ENCODE measurements around the gene RNLS. TPM values are rescaled to one million over a fixed set of nuclear protein-coding genes. Genes with fewer than 3 reads are reported as not detected.

RNLS gene
- total RNA-seq, 2 donors from 2014 or later: 6.2 to 9.4 TPM

DNA sequence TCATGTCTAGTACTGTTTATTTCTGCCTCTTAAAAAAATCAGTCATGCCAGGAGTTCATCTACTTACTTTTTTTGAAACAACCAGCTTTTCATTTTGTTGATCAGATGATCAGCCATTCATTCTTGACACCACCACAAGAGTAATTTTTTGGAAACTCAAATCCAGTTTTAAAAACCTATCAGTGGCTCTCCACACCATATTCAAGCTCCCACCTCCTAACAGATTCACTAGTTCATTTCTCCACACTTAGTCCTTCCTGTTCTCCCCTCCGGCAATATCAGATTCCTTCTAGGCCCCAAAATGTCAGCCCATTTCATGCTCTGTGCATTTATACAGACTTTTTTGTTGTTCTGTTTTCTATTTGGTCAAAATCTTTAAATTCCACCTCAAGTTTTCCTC lies 341.6 kb downstream of the RNLS start:
- TF ChIP-seq, protein P1, sequence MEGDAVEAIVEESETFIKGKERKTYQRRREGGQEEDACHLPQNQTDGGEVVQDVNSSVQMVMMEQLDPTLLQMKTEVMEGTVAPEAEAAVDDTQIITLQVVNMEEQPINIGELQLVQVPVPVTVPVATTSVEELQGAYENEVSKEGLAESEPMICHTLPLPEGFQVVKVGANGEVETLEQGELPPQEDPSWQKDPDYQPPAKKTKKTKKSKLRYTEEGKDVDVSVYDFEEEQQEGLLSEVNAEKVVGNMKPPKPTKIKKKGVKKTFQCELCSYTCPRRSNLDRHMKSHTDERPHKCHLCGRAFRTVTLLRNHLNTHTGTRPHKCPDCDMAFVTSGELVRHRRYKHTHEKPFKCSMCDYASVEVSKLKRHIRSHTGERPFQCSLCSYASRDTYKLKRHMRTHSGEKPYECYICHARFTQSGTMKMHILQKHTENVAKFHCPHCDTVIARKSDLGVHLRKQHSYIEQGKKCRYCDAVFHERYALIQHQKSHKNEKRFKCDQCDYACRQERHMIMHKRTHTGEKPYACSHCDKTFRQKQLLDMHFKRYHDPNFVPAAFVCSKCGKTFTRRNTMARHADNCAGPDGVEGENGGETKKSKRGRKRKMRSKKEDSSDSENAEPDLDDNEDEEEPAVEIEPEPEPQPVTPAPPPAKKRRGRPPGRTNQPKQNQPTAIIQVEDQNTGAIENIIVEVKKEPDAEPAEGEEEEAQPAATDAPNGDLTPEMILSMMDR (IDR thresholded peaks at IDR 0.05): no peak
- Histone ChIP-seq H3K27ac (no peak overlapping the region), H3K36me3 (no peaks in the 10 kb centered on the region), H3K27me3 (replicated peaks; ENCODE audit: insufficient read depth) (no peaks in the 10 kb centered on the region), H3K4me3 (no peak overlapping the region), H3K9me3 (no peaks in the 10 kb centered on the region), H3K4me1 (ENCODE audit: control insufficient read depth in 1 of 2, low read depth in 2 of 2) (peaks cover 22 to 59% of the 10 kb centered on the region in 2 donors)
- DNase-seq (ENCODE audit: low spot score) (no peak), ATAC-seq (ENCODE audit: insufficient number of reproducible peaks, low FRiP score, low read depth) (no peak)

GRCh38 chr10:88239212-88239611 lies 343.9 kb downstream of the RNLS start:
- ATAC-seq (ENCODE audit: insufficient number of reproducible peaks, low FRiP score, low read depth): no peak

DNA sequence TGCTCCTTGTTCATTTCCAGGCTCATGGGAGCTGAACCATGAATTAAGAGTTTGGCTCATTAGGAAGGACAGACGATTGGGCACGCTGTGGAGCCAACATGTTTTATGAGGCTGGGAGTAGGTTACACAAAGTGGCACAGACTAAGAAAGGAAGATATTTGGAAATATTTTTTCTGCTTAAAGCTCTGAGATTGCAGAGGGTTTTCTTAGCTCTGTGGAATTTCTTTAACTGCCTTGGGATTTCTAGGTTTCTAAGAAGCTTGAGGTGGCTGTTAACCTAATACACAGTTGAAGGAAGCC lies 344.6 kb downstream of the RNLS start:
- TF ChIP-seq, protein P1 (IDR thresholded peaks at IDR 0.05): no peak
- no peak overlapping the region for H3K4me3 ChIP-seq
- H3K27ac ChIP-seq: peak overlapping the region; percentile 31 to 34
- ATAC-seq (ENCODE audit: insufficient number of reproducible peaks, low FRiP score, low read depth): no peak
- no peak for DNase-seq (ENCODE audit: low spot score)
- no peaks in the 10 kb centered on the region for H3K27me3 ChIP-seq (replicated peaks; ENCODE audit: insufficient read depth)
- peaks cover under 1 to 37% of the 10 kb centered on the region in 2 donors for H3K4me1 ChIP-seq (ENCODE audit: control insufficient read depth in 1 of 2, low read depth in 2 of 2)
- H3K9me3 ChIP-seq: no peaks in the 10 kb centered on the region
- no peaks in the 10 kb centered on the region for H3K36me3 ChIP-seq

More at GRCh38 chr10:88239212-88239611, 343.9 kb downstream of the RNLS start:
- no peak for DNase-seq (ENCODE audit: low spot score)
- Histone ChIP-seq H3K4me3 (no peak overlapping the region), H3K4me1 (ENCODE audit: control insufficient read depth in 1 of 2, low read depth in 2 of 2) (peaks cover 7 to 43% of the 10 kb centered on the region in 2 donors), H3K27ac (peak overlapping the region in 1 of 2 donors; percentile 34), H3K27me3 (replicated peaks; ENCODE audit: insufficient read depth) (no peaks in the 10 kb centered on the region), H3K36me3 (no peaks in the 10 kb centered on the region), H3K9me3 (no peaks in the 10 kb centered on the region)
- TF ChIP-seq, protein P1 (IDR thresholded peaks at IDR 0.05): no peak

DNA sequence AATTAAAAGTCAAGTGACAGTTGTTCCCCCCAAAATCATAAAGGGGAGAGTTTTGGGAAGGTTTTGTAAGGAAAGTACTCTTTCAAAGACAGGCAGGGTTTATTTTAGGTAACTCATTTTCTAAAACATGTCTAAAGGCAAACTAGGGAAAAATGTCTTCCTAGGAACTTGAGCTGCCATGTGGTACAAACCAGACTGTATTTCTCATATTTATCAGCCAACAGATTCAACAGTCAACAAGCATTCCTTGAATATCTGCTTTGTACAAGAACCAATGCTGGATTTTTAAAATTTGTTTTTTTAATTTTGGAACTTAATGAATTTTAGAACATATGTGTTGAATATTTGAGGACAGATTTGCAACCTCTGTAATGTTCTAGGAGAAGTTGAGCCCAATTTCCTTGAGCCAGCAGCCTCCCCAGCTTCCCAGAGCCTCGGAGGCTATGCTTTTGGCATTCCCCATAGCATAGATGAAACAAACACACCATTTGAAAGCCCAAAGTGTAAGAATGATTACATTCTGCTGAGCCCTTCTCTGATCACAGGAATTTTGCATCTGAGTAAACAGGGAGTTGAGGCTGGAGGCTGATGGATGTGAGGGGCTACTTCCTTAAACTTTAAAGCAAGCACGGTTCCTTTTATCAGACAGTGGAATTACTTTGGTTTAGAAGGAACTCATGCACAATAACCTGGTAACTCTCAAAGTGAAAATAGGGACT lies 345.1 kb downstream of the RNLS start:
- H3K9me3 ChIP-seq: no peaks in the 10 kb centered on the region
- H3K36me3 ChIP-seq: no peaks in the 10 kb centered on the region
- H3K4me1 ChIP-seq (ENCODE audit: control insufficient read depth in 1 of 2, low read depth in 2 of 2): peaks cover 0 to 32% of the 10 kb centered on the region in 2 donors
- no peak overlapping the region for H3K4me3 ChIP-seq
- DNase-seq (ENCODE audit: low spot score) (no peak), ATAC-seq (ENCODE audit: insufficient number of reproducible peaks, low FRiP score, low read depth) (no peak)
- H3K27me3 ChIP-seq (replicated peaks; ENCODE audit: insufficient read depth): no peaks in the 10 kb centered on the region
- H3K27ac ChIP-seq: peak overlapping the region; percentile 31 to 34
- TF ChIP-seq, protein P1 (IDR thresholded peaks at IDR 0.05): no peak

- H3K27ac ChIP-seq: peak overlapping the region in 1 of 2 donors; percentile 9
- no peak overlapping the region for H3K4me3 ChIP-seq
- H3K4me1 ChIP-seq (ENCODE audit: control insufficient read depth in 1 of 2, low read depth in 2 of 2): peaks cover 5 to 37% of the 10 kb centered on the region in 2 donors
- no peaks in the 10 kb centered on the region for H3K27me3 ChIP-seq (replicated peaks; ENCODE audit: insufficient read depth)
- TF ChIP-seq, protein P1 (IDR thresholded peaks at IDR 0.05): no peak
- DNase-seq (ENCODE audit: low spot score): no peak
- no peaks in the 10 kb centered on the region for H3K36me3 ChIP-seq
- no peak for ATAC-seq (ENCODE audit: insufficient number of reproducible peaks, low FRiP score, low read depth)
- no peaks in the 10 kb centered on the region for H3K9me3 ChIP-seq
Observed at GRCh38 chr10:88236121-88236743, 346.9 kb downstream of the RNLS start.
